Endothelial cell of umbilical vein (primary cell): ENCODE data around the gene NMNAT1. TPM values are rescaled to one million over a fixed set of nuclear protein-coding genes. Genes with fewer than 3 reads are reported as not detected.

ENCODE experiments used
- BruUV-seq: library from RNA; stranded (reverse); fragments of 400-500 nt; replicated peaks from 2 replicates; lab custom pipeline; 2021; lab: Mats Ljungman, UMichigan
- CTCF ChIA-PET: fragments of 300-600, 350-600 bp; sonication (Branson Sonifier 250); formaldehyde crosslinking; loops from one replicate; lab custom pipeline; 2021; ENCODE audit warnings: antibody characterized with exemption, inconsistent platforms; lab: Charles Lee
- POLR2A ChIA-PET: fragments of 300-600, 350-600 bp; sonication (Branson Sonifier 250); formaldehyde crosslinking; loops from one replicate; lab custom pipeline; 2021; ENCODE audit warnings: antibody characterized with exemption, inconsistent platforms; lab: Charles Lee
- DNase-seq: peaks from one replicate; pipeline ENCODE4 v3.0.0-alpha.2; 2011; ENCODE audit warnings: low read depth, low spot score
- FAIRE-seq: peaks from 2 replicates; lab custom pipeline; 2011; peaks lifted over from hg19 to GRCh38; lab: Jason Lieb, UNC
- H2AFZ ChIP-seq: 2 replicates; pipeline ENCODE4 v1.6.0; 2012; ENCODE audit warnings: low read depth, low read length, control low read depth, inconsistent platforms
- H3K27ac ChIP-seq: 2 replicates; pipeline ENCODE4 v1.5.1; 2011; ENCODE audit warnings: low read depth, mild to moderate bottlenecking, control low read depth, low read length, moderate library complexity; ENCODE audit not compliant: insufficient read depth
- H3K27me3 ChIP-seq, 2 experiments: 2 replicates each; pipeline versions ENCODE4 v1.6.0 to v1.6.1; 2011; ENCODE audit warnings: low read length in 2 of 2, mixed read lengths in 1 of 2; ENCODE audit not compliant: control insufficient read depth in 2 of 2, insufficient read depth in 2 of 2
- H3K36me3 ChIP-seq, 2 experiments: 2 replicates in 1 of 2; 3 replicates in 1 of 2; pipeline ENCODE4 v1.5.1; 2011; ENCODE audit warnings: low read length in 2 of 2, mild to moderate bottlenecking in 1 of 2, moderate library complexity in 1 of 2; ENCODE audit not compliant: control insufficient read depth in 2 of 2, insufficient read depth in 2 of 2; ENCODE audit errors: extremely low read depth in 1 of 2
- H3K4me1 ChIP-seq: 3 replicates; pipeline ENCODE4 v1.5.1; 2011; ENCODE audit warnings: mild to moderate bottlenecking, low read length; ENCODE audit not compliant: control insufficient read depth, insufficient read depth; ENCODE audit errors: extremely low read depth
- H3K4me2 ChIP-seq: 2 replicates; pipeline ENCODE4 v1.6.1; 2011; ENCODE audit warnings: low read length, control low read depth, mixed read lengths; ENCODE audit not compliant: insufficient read depth
- H3K4me3 ChIP-seq, 3 experiments: fragments of 200-600 bp in 1 of 3; sonication (generic), shearing (Covaris generic) in 1 of 3; replicated peaks in 1 of 3; 2 replicates each; pipeline ENCODE4 v1.5.1; 2011 to 2016; ENCODE audit warnings: control low read depth in 3 of 3, low read length in 3 of 3, mild to moderate bottlenecking in 2 of 3, inconsistent platforms in 1 of 3, low read depth in 1 of 3, moderate library complexity in 1 of 3; ENCODE audit not compliant: insufficient read depth in 1 of 3
- H3K79me2 ChIP-seq: 2 replicates; pipeline ENCODE4 v1.6.0; 2012; ENCODE audit warnings: low read length, inconsistent platforms; ENCODE audit not compliant: control insufficient read depth, insufficient read depth
- H3K9ac ChIP-seq: replicated peaks from 2 replicates; pipeline ENCODE3; 2011; ENCODE audit warnings: low read length, control low read depth; ENCODE audit not compliant: insufficient read depth; ENCODE audit errors: extremely low read depth
- H3K9me1 ChIP-seq: replicated peaks from 3 replicates; pipeline ENCODE4 v1.6.0; 2011; ENCODE audit warnings: mild to moderate bottlenecking, low read length; ENCODE audit not compliant: control insufficient read depth, insufficient read depth; ENCODE audit errors: extremely low read depth
- H3K9me3 ChIP-seq: replicated peaks from 2 replicates; pipeline ENCODE4 v1.5.1; 2012; ENCODE audit warnings: low read length, inconsistent platforms; ENCODE audit not compliant: control insufficient read depth, insufficient read depth
- H4K20me1 ChIP-seq: replicated peaks from 2 replicates; pipeline ENCODE3; 2011; ENCODE audit warnings: mild to moderate bottlenecking, low read length; ENCODE audit not compliant: control insufficient read depth, insufficient read depth; ENCODE audit errors: extremely low read depth
- EZH2 ChIP-seq: IDR thresholded peaks from 2 replicates; pipeline ENCODE4 v1.6.1; 2012; ENCODE audit warnings: borderline replicate concordance, low read depth, mild to moderate bottlenecking, moderate library complexity, low read length, inconsistent platforms; ENCODE audit not compliant: severe bottlenecking
- FOS ChIP-seq: IDR thresholded peaks from 2 replicates; pipeline ENCODE4 v1.6.1; 2011; ENCODE audit warnings: mild to moderate bottlenecking, low read length, moderate library complexity, borderline replicate concordance; ENCODE audit not compliant: insufficient read depth
- GATA2 ChIP-seq: IDR thresholded peaks from 2 replicates; pipeline ENCODE4 v1.7.0; 2011; ENCODE audit warnings: low read depth, mild to moderate bottlenecking, moderate library complexity, mixed read lengths, low read length; ENCODE audit not compliant: insufficient read length, insufficient read depth
- JUN ChIP-seq: IDR thresholded peaks from 2 replicates; pipeline ENCODE4 v1.6.1; 2011; ENCODE audit warnings: borderline replicate concordance, low read depth; ENCODE audit not compliant: insufficient read length, insufficient read depth
- MAX ChIP-seq: IDR thresholded peaks from 2 replicates; pipeline ENCODE4 v1.6.1; 2011; ENCODE audit not compliant: insufficient read depth, insufficient read length
- MYC ChIP-seq: IDR thresholded peaks from one replicate; pipeline ENCODE4 v1.6.1; 2011; ENCODE audit warnings: mild to moderate bottlenecking, low read depth, low read length
- POLR2A ChIP-seq: IDR thresholded peaks from 2 replicates; pipeline ENCODE4 v1.6.1; 2012; ENCODE audit warnings: low read depth, mild to moderate bottlenecking, control low read depth, low read length
- POLR2AphosphoS5 ChIP-seq: IDR thresholded peaks from 2 replicates; pipeline ENCODE4 v1.6.1; 2012; ENCODE audit warnings: low read depth, mild to moderate bottlenecking, control low read depth, low read length, moderate library complexity; ENCODE audit not compliant: insufficient read depth
- dilution Hi-C: fragments of 300-500 bp; cut with MboI; formaldehyde crosslinking; loops from one replicate; pipeline ENCODE4 v1.15.0; 2019; ENCODE audit warnings: low sequenced_read_pairs; ENCODE audit not compliant: extremely low pct_ligation_motif_present
- intact Hi-C: fragments of 100-400 bp; cut with micrococcal nuclease; formaldehyde crosslinking; loops from one replicate; pipeline ENCODE4 v1.10.0; 2022
- polyA plus RNA-seq, 4 experiments: library from polyadenylated mRNA; depleted of rRNA in 3 of 4; stranded (reverse) in 3 of 4; unstranded in 1 of 4; fragments of >200 nt; gene quantifications; 2 replicates each; pipeline versions ENCODE4 v1.2.1 to v1.2.3, GENCODE V29; 2011 to 2012; ENCODE audit warnings: missing spikeins in 1 of 4
- total RNA-seq: library from RNA; stranded (reverse); gene quantifications from 2 replicates; pipeline ENCODE4 v1.2.3, GENCODE V29; 2021
- TF ChIP-seq, protein P1 (sequence below), 2 donors: IDR thresholded peaks; 1 replicate in 1 of 2; 2 replicates in 1 of 2; pipeline ENCODE4 v1.5.1; 2011; ENCODE audit warnings: low read length in 2 of 2, mild to moderate bottlenecking in 2 of 2, moderate library complexity in 2 of 2, control low read depth in 1 of 2, inconsistent platforms in 1 of 2, low read depth in 1 of 2; ENCODE audit not compliant: insufficient read depth in 1 of 2; ENCODE audit errors: extremely low read depth in 1 of 2

NMNAT1 gene
- total and polyA plus RNA-seq, 2 donors (not counting 3 experiments of a cell fraction or from before 2014, with no cell fraction given), result 4.8 to 9.8 TPM

- Histone ChIP-seq H3K27me3 (peaks cover 0 to 4% of the 10 kb centered on the region in 2 experiments), H3K4me3 (no peak overlapping the region), H3K79me2 (no peaks in the 10 kb centered on the region), H2AFZ (no peak overlapping the region), H3K9ac (no peak overlapping the region), H3K4me2 (no peak overlapping the region), H3K9me3 (no peaks in the 10 kb centered on the region), H3K36me3 (no peaks in the 10 kb centered on the region), H4K20me1 (no peaks in the 10 kb centered on the region), H3K27ac (no peak overlapping the region), H3K4me1 (no peaks in the 10 kb centered on the region), H3K9me1 (no peaks in the 10 kb centered on the region)
- intact Hi-C loops (no loop called here), dilution Hi-C loops (no loop called here)
- CTCF ChIA-PET, result no interaction called here
- FAIRE-seq (no peak), DNase-seq (no peak)
- TF ChIP-seq POLR2AphosphoS5 (no peak), MYC (no peak), POLR2A (no peak), EZH2 (no peak), FOS (no peak), JUN (no peak), MAX (no peak), GATA2 (no peak)
- TF ChIP-seq, protein P1, sequence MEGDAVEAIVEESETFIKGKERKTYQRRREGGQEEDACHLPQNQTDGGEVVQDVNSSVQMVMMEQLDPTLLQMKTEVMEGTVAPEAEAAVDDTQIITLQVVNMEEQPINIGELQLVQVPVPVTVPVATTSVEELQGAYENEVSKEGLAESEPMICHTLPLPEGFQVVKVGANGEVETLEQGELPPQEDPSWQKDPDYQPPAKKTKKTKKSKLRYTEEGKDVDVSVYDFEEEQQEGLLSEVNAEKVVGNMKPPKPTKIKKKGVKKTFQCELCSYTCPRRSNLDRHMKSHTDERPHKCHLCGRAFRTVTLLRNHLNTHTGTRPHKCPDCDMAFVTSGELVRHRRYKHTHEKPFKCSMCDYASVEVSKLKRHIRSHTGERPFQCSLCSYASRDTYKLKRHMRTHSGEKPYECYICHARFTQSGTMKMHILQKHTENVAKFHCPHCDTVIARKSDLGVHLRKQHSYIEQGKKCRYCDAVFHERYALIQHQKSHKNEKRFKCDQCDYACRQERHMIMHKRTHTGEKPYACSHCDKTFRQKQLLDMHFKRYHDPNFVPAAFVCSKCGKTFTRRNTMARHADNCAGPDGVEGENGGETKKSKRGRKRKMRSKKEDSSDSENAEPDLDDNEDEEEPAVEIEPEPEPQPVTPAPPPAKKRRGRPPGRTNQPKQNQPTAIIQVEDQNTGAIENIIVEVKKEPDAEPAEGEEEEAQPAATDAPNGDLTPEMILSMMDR (IDR thresholded peaks at IDR 0.05; ENCODE audit: extremely low read depth in 1 of 2, insufficient read depth in 1 of 2, low read depth in 1 of 2, low read length in 2 of 2), result no peak
- POLR2A ChIA-PET, result no interaction called here
- no TSS peak for BruUV-seq
These were observed 70.7 kb downstream of the NMNAT1 start for GRCh38 chr1:10014016-10014415.
